OCI-LY1 (cell line): ENCODE data around the gene MRPL36.

Source experiments
- H2AFZ ChIP-seq: fragments of 200-600 bp; sonication (generic), shearing (Covaris generic); 2 replicates; pipeline ENCODE4 v1.6.0; 2014; ENCODE audit warnings: antibody characterized with exemption, mild to moderate bottlenecking, low read length
- H3F3A ChIP-seq: fragments of 200-600 bp; sonication (generic), shearing (Covaris generic); 2 replicates; pipeline ENCODE4 v1.6.0; 2014; ENCODE audit warnings: mild to moderate bottlenecking, antibody characterized with exemption, low read length, moderate library complexity; ENCODE audit not compliant: insufficient read depth
- H3K27ac ChIP-seq: fragments of 200-600 bp; sonication (generic); 2 replicates; pipeline ENCODE4 v1.5.1; 2014; ENCODE audit warnings: low read length, mixed run types, mild to moderate bottlenecking, low read depth; ENCODE audit not compliant: poor library complexity, severe bottlenecking
- H3K27me3 ChIP-seq: fragments of 200-600 bp; sonication (generic); 2 replicates; pipeline ENCODE4 v1.6.0; 2014; ENCODE audit warnings: antibody characterized with exemption, mild to moderate bottlenecking, low read length, moderate library complexity; ENCODE audit not compliant: insufficient read depth
- H3K36me3 ChIP-seq: fragments of 200-600 bp; sonication (generic); 2 replicates; pipeline ENCODE4 v1.6.1; 2014; ENCODE audit warnings: mild to moderate bottlenecking, antibody characterized with exemption, low read length, moderate library complexity, mixed read lengths; ENCODE audit not compliant: insufficient read depth
- H3K4me1 ChIP-seq: fragments of 200-600 bp; sonication (generic); 2 replicates; pipeline ENCODE4 v1.5.1; 2014; ENCODE audit warnings: mild to moderate bottlenecking, low read length, moderate library complexity; ENCODE audit not compliant: insufficient read depth, severe bottlenecking
- H3K4me2 ChIP-seq: fragments of 200-600 bp; sonication (generic), shearing (Covaris generic); 2 replicates; pipeline ENCODE4 v1.6.1; 2014; ENCODE audit warnings: low read length
- H3K4me3 ChIP-seq: fragments of 200-600 bp; sonication (generic); 2 replicates; pipeline ENCODE4 v1.5.1; 2014; ENCODE audit warnings: low read length, low read depth, mild to moderate bottlenecking, mixed read lengths; ENCODE audit not compliant: poor library complexity, severe bottlenecking
- H3K79me2 ChIP-seq: fragments of 200-600 bp; shearing (Covaris generic); 2 replicates; pipeline ENCODE4 v1.6.1; 2016; ENCODE audit warnings: mixed run types, low read length, mixed read lengths; ENCODE audit not compliant: insufficient read depth
- H3K9ac ChIP-seq: fragments of 200-600 bp; sonication (generic), shearing (Covaris generic); 2 replicates; pipeline ENCODE4 v1.6.1; 2014; ENCODE audit warnings: mild to moderate bottlenecking, low read length, mixed read lengths
- H3K9me2 ChIP-seq: fragments of 200-600 bp; sonication (generic), shearing (Covaris generic); 2 replicates; pipeline ENCODE4 v1.6.1; 2014; ENCODE audit warnings: low read depth, mild to moderate bottlenecking, low read length, mixed read lengths
- H3K9me3 ChIP-seq: fragments of 200-600 bp; shearing (Covaris generic); 2 replicates; pipeline ENCODE4 v1.6.1; 2014; ENCODE audit warnings: low read length, mixed read lengths
- H4K20me1 ChIP-seq: fragments of 200-600 bp; sonication (generic), shearing (Covaris generic); 2 replicates; pipeline ENCODE4 v1.6.0; 2016; ENCODE audit warnings: mild to moderate bottlenecking, low read length; ENCODE audit not compliant: insufficient read depth
- EZH2 ChIP-seq: fragments of 200-600 bp; sonication (generic), shearing (Covaris generic); IDR thresholded peaks from 2 replicates; pipeline ENCODE4 v1.8.0; 2017; ENCODE audit warnings: borderline replicate concordance, mixed run types, mild to moderate bottlenecking, antibody characterized with exemption, low read length, moderate library complexity, mixed read lengths
- TF ChIP-seq, protein P1 (sequence below): fragments of 200-600 bp; sonication (generic), shearing (Covaris generic); IDR thresholded peaks from 2 replicates; pipeline ENCODE4 v1.5.1; 2017; ENCODE audit warnings: mild to moderate bottlenecking, antibody characterized with exemption, low read length, moderate library complexity, mixed read lengths

The MRPL36 gene

DNA sequence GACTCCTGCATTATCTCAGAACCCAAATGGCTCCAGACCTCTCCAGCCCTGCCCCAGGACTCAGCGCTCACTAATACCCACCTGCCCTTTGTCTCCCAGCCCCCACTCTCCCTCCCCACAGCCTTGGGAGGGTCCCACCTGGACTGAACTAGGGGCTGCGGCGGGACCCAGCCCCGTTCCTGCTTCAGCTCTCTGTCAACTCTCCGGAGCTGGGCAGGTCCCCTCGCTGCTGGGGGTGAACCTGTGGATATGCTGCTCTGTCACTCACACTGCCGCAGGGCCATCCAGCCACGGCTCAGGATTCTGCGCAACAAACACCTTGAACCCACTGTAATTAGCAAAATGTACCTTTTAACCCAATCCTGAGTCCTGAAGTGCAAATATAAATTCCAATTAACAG lies 38.4 kb upstream of the MRPL36 start:
- no peak overlapping the region for H3K27ac ChIP-seq
- no peaks in the 10 kb centered on the region for H3K9me2 ChIP-seq
- no peaks in the 10 kb centered on the region for H4K20me1 ChIP-seq
- TF ChIP-seq EZH2, result no peak
- TF ChIP-seq, protein P1, sequence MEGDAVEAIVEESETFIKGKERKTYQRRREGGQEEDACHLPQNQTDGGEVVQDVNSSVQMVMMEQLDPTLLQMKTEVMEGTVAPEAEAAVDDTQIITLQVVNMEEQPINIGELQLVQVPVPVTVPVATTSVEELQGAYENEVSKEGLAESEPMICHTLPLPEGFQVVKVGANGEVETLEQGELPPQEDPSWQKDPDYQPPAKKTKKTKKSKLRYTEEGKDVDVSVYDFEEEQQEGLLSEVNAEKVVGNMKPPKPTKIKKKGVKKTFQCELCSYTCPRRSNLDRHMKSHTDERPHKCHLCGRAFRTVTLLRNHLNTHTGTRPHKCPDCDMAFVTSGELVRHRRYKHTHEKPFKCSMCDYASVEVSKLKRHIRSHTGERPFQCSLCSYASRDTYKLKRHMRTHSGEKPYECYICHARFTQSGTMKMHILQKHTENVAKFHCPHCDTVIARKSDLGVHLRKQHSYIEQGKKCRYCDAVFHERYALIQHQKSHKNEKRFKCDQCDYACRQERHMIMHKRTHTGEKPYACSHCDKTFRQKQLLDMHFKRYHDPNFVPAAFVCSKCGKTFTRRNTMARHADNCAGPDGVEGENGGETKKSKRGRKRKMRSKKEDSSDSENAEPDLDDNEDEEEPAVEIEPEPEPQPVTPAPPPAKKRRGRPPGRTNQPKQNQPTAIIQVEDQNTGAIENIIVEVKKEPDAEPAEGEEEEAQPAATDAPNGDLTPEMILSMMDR, result no peak
- H3K36me3 ChIP-seq, result no peaks in the 10 kb centered on the region
- no peak overlapping the region for H2AFZ ChIP-seq
- H3K27me3 ChIP-seq, result no peaks in the 10 kb centered on the region
- no peaks in the 10 kb centered on the region for H3F3A ChIP-seq
- no peak overlapping the region for H3K9ac ChIP-seq
- no peaks in the 10 kb centered on the region for H3K79me2 ChIP-seq
- no peaks in the 10 kb centered on the region for H3K9me3 ChIP-seq
- no peaks in the 10 kb centered on the region for H3K4me1 ChIP-seq
- no peak overlapping the region for H3K4me3 ChIP-seq
- H3K4me2 ChIP-seq, result no peak overlapping the region

- no peaks in the 10 kb centered on the region for H3K79me2 ChIP-seq
- no peak for TF ChIP-seq EZH2
- TF ChIP-seq, protein P1, result no peak
- no peaks in the 10 kb centered on the region for H4K20me1 ChIP-seq
- H3K27ac ChIP-seq, result no peak overlapping the region
- no peak overlapping the region for H3K4me3 ChIP-seq
- no peak overlapping the region for H2AFZ ChIP-seq
- no peaks in the 10 kb centered on the region for H3K36me3 ChIP-seq
- no peak overlapping the region for H3K9ac ChIP-seq
- no peak overlapping the region for H3K4me2 ChIP-seq
- no peaks in the 10 kb centered on the region for H3K27me3 ChIP-seq
- no peaks in the 10 kb centered on the region for H3K9me3 ChIP-seq
- no peaks in the 10 kb centered on the region for H3F3A ChIP-seq
- H3K4me1 ChIP-seq, result peaks cover 8% of the 10 kb centered on the region
- no peaks in the 10 kb centered on the region for H3K9me2 ChIP-seq
Observed at GRCh38 chr5:1836891-1837880, 37.5 kb upstream of the MRPL36 start.

GRCh38 chr5:1836176-1836890 lies 36.7 kb upstream of the MRPL36 start:
- Histone ChIP-seq H3K79me2 (no peaks in the 10 kb centered on the region), H3K27me3 (no peaks in the 10 kb centered on the region), H4K20me1 (no peaks in the 10 kb centered on the region), H3K27ac (no peak overlapping the region), H2AFZ (no peak overlapping the region), H3K9me2 (no peaks in the 10 kb centered on the region), H3F3A (no peaks in the 10 kb centered on the region), H3K9ac (no peak overlapping the region), H3K36me3 (no peaks in the 10 kb centered on the region), H3K9me3 (no peaks in the 10 kb centered on the region), H3K4me1 (peaks cover 14% of the 10 kb centered on the region), H3K4me3 (no peak overlapping the region), H3K4me2 (no peak overlapping the region)
- TF ChIP-seq EZH2, result no peak
- TF ChIP-seq, protein P1, result no peak
